ENCODE results near the gene PCSK5. TPM values are rescaled to one million over a fixed set of nuclear protein-coding genes. Genes with fewer than 3 reads are reported as not detected.

The PCSK5 gene
- total RNA-seq, 1 experiment from 2014 or later, result 7.5 TPM

- Histone ChIP-seq H2AFZ (ENCODE audit: low read length) (no peak overlapping the region), H4K20me1 (ENCODE audit: control insufficient read depth, insufficient read depth, insufficient read length) (no peaks in the 10 kb centered on the region), H3K23ac (ENCODE audit: insufficient read length, low read depth, low read length) (no peak overlapping the region), H2BK120ac (ENCODE audit: low read depth, low read length, poor library complexity, severe bottlenecking) (no peak overlapping the region), H3K23me2 (ENCODE audit: insufficient read length, low read depth, low read length, poor library complexity, severe bottlenecking) (no peaks in the 10 kb centered on the region), H4K8ac (replicated peaks; ENCODE audit: insufficient read length, low read depth, low read length) (no peak overlapping the region), H2BK12ac (ENCODE audit: insufficient read length, low read depth, low read length) (no peak overlapping the region), H3K4ac (ENCODE audit: low read depth, low read length) (no peak overlapping the region), H3K27me3 (ENCODE audit: insufficient read depth, low read length) (no peaks in the 10 kb centered on the region), H3K79me2 (ENCODE audit: insufficient read depth, low read length) (no peaks in the 10 kb centered on the region), H3K18ac (ENCODE audit: insufficient read length, low read depth, low read length) (no peak overlapping the region), H2AK5ac (ENCODE audit: insufficient read length, low read length) (no peak overlapping the region), H3K9ac (ENCODE audit: extremely low read depth, insufficient read length, low read length) (no peak overlapping the region), H3K14ac (ENCODE audit: insufficient read depth, low read length) (no peak overlapping the region), H3K4me2 (ENCODE audit: insufficient read depth, insufficient read length, low read length) (no peak overlapping the region), H3K27ac (ENCODE audit: insufficient read length, low read depth, low read length) (no peak overlapping the region), H3K9me3 (ENCODE audit: control insufficient read depth, low read depth, low read length) (no peaks in the 10 kb centered on the region), H2BK15ac (ENCODE audit: low read depth, low read length) (no peak overlapping the region), H4K91ac (ENCODE audit: insufficient read length, low read depth, low read length) (no peak overlapping the region), H3T11ph (ENCODE audit: low read length) (no peak overlapping the region), H3K56ac (ENCODE audit: insufficient read length, low read depth, low read length) (no peak overlapping the region), H2BK5ac (ENCODE audit: insufficient read length, low read length) (no peak overlapping the region), H3K79me1 (ENCODE audit: insufficient read depth, low read depth, low read length, poor library complexity, severe bottlenecking) (no peaks in the 10 kb centered on the region), H2BK20ac (ENCODE audit: low read depth, low read length, poor library complexity, severe bottlenecking) (no peak overlapping the region), H3K4me1 (ENCODE audit: insufficient read depth, low read length) (no peaks in the 10 kb centered on the region), H4K5ac (ENCODE audit: insufficient read length, low read depth, low read length) (no peak overlapping the region)
- Mint-ChIP-seq H3K9me3 (no peaks in the 10 kb centered on the region), H3K27me3 (ENCODE audit: low read depth) (no peaks in the 10 kb centered on the region), H3K27ac (no peak overlapping the region), H3K4me1 (no peaks in the 10 kb centered on the region), H3K4me3 (no peak overlapping the region), H3K36me3 (ENCODE audit: insufficient read depth in 1 of 3, low read depth in 3 of 3) (no peaks in the 10 kb centered on the region; a peak in 1 of 7 replicates)
- WGBS (ENCODE audit: extremely low coverage, insufficient read length, low lambda C conversion rate), result no CpG with 5 or more reads among the region's 4 CpGs
- no peak for DNase-seq
- no peak for TF ChIP-seq CTCF (conservative IDR thresholded peaks at IDR 0.05)
These were observed 310.3 kb downstream of the PCSK5 start for GRCh38 chr9:76200745-76201144.

Data from H9 (cell line).